HCT116 (cell line): ENCODE measurements around the gene EBLN1. TPM values are rescaled to one million over a fixed set of nuclear protein-coding genes. Genes with fewer than 3 reads are reported as not detected.

Experiments
- ATAC-seq: fragments of 200-7000 bp; cut with Tn5 transposase; 2 replicates; pipeline ENCODE4 v1.9.1; 2020; ENCODE audit warnings: mild to moderate bottlenecking, moderate library complexity
- BruUV-seq: library from RNA; stranded (reverse); fragments of 400-500 nt; replicated peaks from 2 replicates; lab custom pipeline; 2021; lab: Mats Ljungman, UMichigan
- CTCF ChIA-PET: fragments of 300-600 bp; sonication (Branson Sonifier 250); formaldehyde crosslinking; loops from one replicate; lab custom pipeline; 2021; ENCODE audit warnings: antibody characterized with exemption; lab: Charles Lee
- POLR2A ChIA-PET: fragments of 300-600, 350-600 bp; sonication (Branson Sonifier 250); formaldehyde crosslinking; loops from one replicate; lab custom pipeline; 2021; ENCODE audit warnings: antibody characterized with exemption; lab: Charles Lee
- RAD21 ChIA-PET, 2 experiments: fragments of 300-600 bp; sonication (Branson Sonifier 250); formaldehyde crosslinking; loops; one replicate each; lab custom pipeline; 2023; ENCODE audit warnings: low total read pairs in 2 of 2; ENCODE audit not compliant: uncharacterized antibody in 2 of 2, unreplicated experiment in 2 of 2, low non-redundant PET in 1 of 2; lab: Charles Lee
- DNase-seq: peaks from one replicate; pipeline ENCODE4 v3.0.0-alpha.2; 2010; ENCODE audit warnings: low read depth, low spot score
- H2AFZ ChIP-seq: fragments of 200-600 bp; shearing (Covaris generic), sonication (generic); 2 replicates; pipeline ENCODE4 v1.6.1; 2017; ENCODE audit warnings: low read depth, mixed run types, mixed read lengths, antibody characterized with exemption, low read length; ENCODE audit not compliant: poor library complexity, severe bottlenecking
- H3K27ac ChIP-seq: 2 replicates; pipeline ENCODE4 v1.5.1; 2012; ENCODE audit warnings: low read depth, low read length
- H3K27me3 ChIP-seq: fragments of 200-600 bp; sonication (generic); 2 replicates; pipeline ENCODE4 v1.6.1; 2016; ENCODE audit warnings: mixed run types, low read length, mixed read lengths; ENCODE audit not compliant: insufficient read depth
- H3K36me3 ChIP-seq, 2 experiments: fragments of 200-500 bp in 1 of 2; fragments of 200-600 bp in 1 of 2; sonication (Bioruptor generic) in 1 of 2; sonication (generic) in 1 of 2; 2 replicates each; pipeline versions ENCODE4 v1.5.1 to v1.6.1; 2014 to 2016; ENCODE audit warnings: low read length in 2 of 2, inconsistent platforms in 1 of 2, mixed read lengths in 1 of 2, mixed run types in 1 of 2; ENCODE audit not compliant: insufficient read depth in 2 of 2, control insufficient read depth in 1 of 2
- H3K4me1 ChIP-seq, 2 experiments: fragments of 200-600 bp in 1 of 2; sonication (generic) in 1 of 2; 2 replicates each; pipeline versions ENCODE4 v1.5.1 to v1.6.1; 2012 to 2017; ENCODE audit warnings: low read length in 2 of 2, inconsistent platforms in 1 of 2, mild to moderate bottlenecking in 1 of 2, mixed read lengths in 1 of 2, mixed run types in 1 of 2, moderate library complexity in 1 of 2; ENCODE audit not compliant: insufficient read depth in 2 of 2, control insufficient read depth in 1 of 2
- H3K4me2 ChIP-seq: fragments of 200-600 bp; sonication (generic); 2 replicates; pipeline ENCODE4 v1.6.1; 2017; ENCODE audit warnings: mixed run types, low read length, mixed read lengths
- H3K4me3 ChIP-seq, 2 experiments: fragments of 200-600 bp in 1 of 2; sonication (generic) in 1 of 2; replicated peaks in 1 of 2; 2 replicates each; pipeline ENCODE4 v1.5.1; 2011 to 2016; ENCODE audit warnings: low read length in 2 of 2, control low read depth in 1 of 2, low read depth in 1 of 2, mild to moderate bottlenecking in 1 of 2, mixed read lengths in 1 of 2, mixed run types in 1 of 2
- H3K79me2 ChIP-seq: fragments of 200-600 bp; sonication (generic); 2 replicates; pipeline ENCODE4 v1.6.1; 2017; ENCODE audit warnings: mild to moderate bottlenecking, mixed run types, low read length, moderate library complexity, mixed read lengths; ENCODE audit not compliant: insufficient read depth
- H3K9ac ChIP-seq: fragments of 200-600 bp; sonication (generic); 2 replicates; pipeline ENCODE4 v1.6.1; 2016; ENCODE audit warnings: low read length, mixed read lengths
- H3K9me2 ChIP-seq: fragments of 200-600 bp; sonication (generic), shearing (Covaris generic); 2 replicates; pipeline ENCODE4 v1.6.1; 2017; ENCODE audit warnings: mixed run types, mild to moderate bottlenecking, moderate library complexity; ENCODE audit not compliant: insufficient read depth
- H3K9me3 ChIP-seq, 2 experiments: fragments of 200-500 bp in 1 of 2; fragments of 200-600 bp in 1 of 2; sonication (Bioruptor generic) in 1 of 2; sonication (generic) in 1 of 2; 2 replicates each; pipeline ENCODE4 v1.6.1; 2014 to 2017; ENCODE audit warnings: low read length in 2 of 2, mixed read lengths in 2 of 2, inconsistent platforms in 1 of 2, low read depth in 1 of 2, mild to moderate bottlenecking in 1 of 2, mixed run types in 1 of 2, moderate library complexity in 1 of 2; ENCODE audit not compliant: control insufficient read depth in 1 of 2, insufficient read depth in 1 of 2
- H4K20me1 ChIP-seq: fragments of 200-600 bp; sonication (generic), shearing (Covaris generic); 2 replicates; pipeline ENCODE4 v1.6.1; 2017; ENCODE audit warnings: mixed run types, mild to moderate bottlenecking, moderate library complexity; ENCODE audit not compliant: insufficient read depth
- CBX3 ChIP-seq: IDR thresholded peaks from 2 replicates; pipeline ENCODE4 v1.6.1; 2012; ENCODE audit warnings: low read depth
- EGR1 ChIP-seq: IDR thresholded peaks from 2 replicates; pipeline ENCODE4 v1.6.1; 2012; ENCODE audit warnings: low read depth
- ELF1 ChIP-seq: IDR thresholded peaks from 2 replicates; pipeline ENCODE4 v1.6.1; 2012; ENCODE audit warnings: low read depth, borderline replicate concordance
- FOSL1 ChIP-seq: IDR thresholded peaks from 2 replicates; pipeline ENCODE4 v1.6.1; 2012; ENCODE audit warnings: low read depth
- POLR2A ChIP-seq: IDR thresholded peaks from 2 replicates; pipeline ENCODE4 v1.7.0; 2011; ENCODE audit warnings: borderline replicate concordance; ENCODE audit not compliant: insufficient read depth, insufficient read length; ENCODE audit errors: extremely low read depth
- RAD21 ChIP-seq: IDR thresholded peaks from 2 replicates; pipeline ENCODE4 v1.6.1; 2012; ENCODE audit warnings: low read depth, mild to moderate bottlenecking
- SP1 ChIP-seq: IDR thresholded peaks from 2 replicates; pipeline ENCODE4 v1.6.1; 2012; ENCODE audit warnings: low read depth
- TCF7L2 ChIP-seq: IDR thresholded peaks from 2 replicates; pipeline ENCODE4 v1.7.0; 2011; ENCODE audit warnings: borderline replicate concordance, inconsistent platforms; ENCODE audit not compliant: insufficient read depth, insufficient read length; ENCODE audit errors: extremely low read depth
- ZFX ChIP-seq: fragments of 450-650 bp; IDR thresholded peaks from 2 replicates; pipeline ENCODE4 v1.6.1; 2017
- ZNF274 ChIP-seq: fragments of 200-500 bp; sonication (Bioruptor generic); IDR thresholded peaks from 2 replicates; pipeline ENCODE4 v1.6.1; 2014; ENCODE audit warnings: mild to moderate bottlenecking, low read depth, low read length, inconsistent platforms
- intact Hi-C: fragments of 100-400 bp; cut with micrococcal nuclease; formaldehyde crosslinking; loops from 2 replicates; pipeline ENCODE4 v1.10.0; 2022
- total RNA-seq: library from RNA; stranded (reverse); gene quantifications from one replicate; pipeline ENCODE4 v1.2.1, GENCODE V29; 2021; ENCODE audit not compliant: unreplicated experiment
- TF ChIP-seq, protein P1 (sequence below): IDR thresholded peaks from 2 replicates; pipeline ENCODE4 v1.6.1; 2012
- TF ChIP-seq, protein P2 (sequence below), 3 experiments: fragments of 200-600 bp in 1 of 3; sonication (generic) in 1 of 3; IDR thresholded peaks in 2 of 3; conservative IDR thresholded peaks in 1 of 3; 2 replicates each; pipeline ENCODE4 v1.5.1; 2012 to 2017; ENCODE audit warnings: low read depth in 2 of 3, low read length in 2 of 3, antibody characterized with exemption in 1 of 3, borderline replicate concordance in 1 of 3, control low read depth in 1 of 3, mild to moderate bottlenecking in 1 of 3, mixed read lengths in 1 of 3, mixed run types in 1 of 3, moderate library complexity in 1 of 3; ENCODE audit not compliant: insufficient read depth in 1 of 3
- TF ChIP-seq, protein P3 (sequence below): IDR thresholded peaks from 2 replicates; pipeline ENCODE4 v1.6.1; 2012; ENCODE audit warnings: low read depth
- TF ChIP-seq, protein P4 (sequence below): IDR thresholded peaks from 2 replicates; pipeline ENCODE4 v1.6.1; 2012

The EBLN1 gene
- total RNA-seq, 1 experiment from 2014 or later, result not detected

DNA sequence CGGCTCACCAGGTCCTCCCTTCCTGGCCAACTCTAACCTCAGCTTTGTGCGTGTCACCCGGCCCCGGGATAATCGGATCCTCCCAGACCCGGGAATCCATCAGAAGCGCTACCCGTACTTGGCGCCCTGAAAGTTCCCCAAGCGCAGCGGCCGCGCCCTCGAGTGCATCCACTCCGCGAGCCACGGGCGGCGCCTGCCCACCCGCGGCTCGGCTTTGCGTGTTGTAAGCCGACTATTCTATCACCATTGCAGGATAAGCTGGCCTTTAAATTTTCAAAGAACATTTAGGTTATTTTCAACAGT lies 35.7 kb upstream of the EBLN1 start:
- DNase-seq (no peak), ATAC-seq (peak; percentile 50)
- POLR2A ChIA-PET, result no interaction called here
- CTCF ChIA-PET, result no interaction called here
- Histone ChIP-seq H3K4me3 (peak overlapping the region; percentile 47 to 59), H3K27ac (peak overlapping the region; percentile 70), H3K4me2 (peak overlapping the region; percentile 72), H3K36me3 (no peaks in the 10 kb centered on the region), H4K20me1 (no peaks in the 10 kb centered on the region), H2AFZ (no peak overlapping the region), H3K9me2 (no peaks in the 10 kb centered on the region), H3K4me1 (peaks cover 0 to 12% of the 10 kb centered on the region in 2 experiments; a peak in 3 of 4 replicates), H3K79me2 (no peaks in the 10 kb centered on the region), H3K9ac (peak overlapping the region; percentile 70), H3K9me3 (no peaks in the 10 kb centered on the region), H3K27me3 (no peaks in the 10 kb centered on the region)
- TSS peak; percentile 40 for BruUV-seq
- intact Hi-C loops, result loop anchor here (10.0 kb wide), 1 partner anchor 811 kb away; no protein-coding TSS in a partner anchor
- TF ChIP-seq ZNF274, result no peak
- TF ChIP-seq POLR2A, result no peak
- no peak for TF ChIP-seq SP1
- TF ChIP-seq, protein P1, sequence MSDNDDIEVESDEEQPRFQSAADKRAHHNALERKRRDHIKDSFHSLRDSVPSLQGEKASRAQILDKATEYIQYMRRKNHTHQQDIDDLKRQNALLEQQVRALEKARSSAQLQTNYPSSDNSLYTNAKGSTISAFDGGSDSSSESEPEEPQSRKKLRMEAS, result no peak
- TF ChIP-seq, protein P2, sequence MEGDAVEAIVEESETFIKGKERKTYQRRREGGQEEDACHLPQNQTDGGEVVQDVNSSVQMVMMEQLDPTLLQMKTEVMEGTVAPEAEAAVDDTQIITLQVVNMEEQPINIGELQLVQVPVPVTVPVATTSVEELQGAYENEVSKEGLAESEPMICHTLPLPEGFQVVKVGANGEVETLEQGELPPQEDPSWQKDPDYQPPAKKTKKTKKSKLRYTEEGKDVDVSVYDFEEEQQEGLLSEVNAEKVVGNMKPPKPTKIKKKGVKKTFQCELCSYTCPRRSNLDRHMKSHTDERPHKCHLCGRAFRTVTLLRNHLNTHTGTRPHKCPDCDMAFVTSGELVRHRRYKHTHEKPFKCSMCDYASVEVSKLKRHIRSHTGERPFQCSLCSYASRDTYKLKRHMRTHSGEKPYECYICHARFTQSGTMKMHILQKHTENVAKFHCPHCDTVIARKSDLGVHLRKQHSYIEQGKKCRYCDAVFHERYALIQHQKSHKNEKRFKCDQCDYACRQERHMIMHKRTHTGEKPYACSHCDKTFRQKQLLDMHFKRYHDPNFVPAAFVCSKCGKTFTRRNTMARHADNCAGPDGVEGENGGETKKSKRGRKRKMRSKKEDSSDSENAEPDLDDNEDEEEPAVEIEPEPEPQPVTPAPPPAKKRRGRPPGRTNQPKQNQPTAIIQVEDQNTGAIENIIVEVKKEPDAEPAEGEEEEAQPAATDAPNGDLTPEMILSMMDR (IDR thresholded peaks at IDR 0.05 in 2 of 3, conservative IDR thresholded peaks at IDR 0.05 in 1 of 3; ENCODE audit: borderline replicate concordance in 1 of 3, insufficient read depth in 1 of 3, low read depth in 2 of 3, low read length in 2 of 3), result no peak
- no peak for TF ChIP-seq ELF1
- TF ChIP-seq CBX3, result no peak
- TF ChIP-seq ZFX, result no peak
- TF ChIP-seq, protein P3, sequence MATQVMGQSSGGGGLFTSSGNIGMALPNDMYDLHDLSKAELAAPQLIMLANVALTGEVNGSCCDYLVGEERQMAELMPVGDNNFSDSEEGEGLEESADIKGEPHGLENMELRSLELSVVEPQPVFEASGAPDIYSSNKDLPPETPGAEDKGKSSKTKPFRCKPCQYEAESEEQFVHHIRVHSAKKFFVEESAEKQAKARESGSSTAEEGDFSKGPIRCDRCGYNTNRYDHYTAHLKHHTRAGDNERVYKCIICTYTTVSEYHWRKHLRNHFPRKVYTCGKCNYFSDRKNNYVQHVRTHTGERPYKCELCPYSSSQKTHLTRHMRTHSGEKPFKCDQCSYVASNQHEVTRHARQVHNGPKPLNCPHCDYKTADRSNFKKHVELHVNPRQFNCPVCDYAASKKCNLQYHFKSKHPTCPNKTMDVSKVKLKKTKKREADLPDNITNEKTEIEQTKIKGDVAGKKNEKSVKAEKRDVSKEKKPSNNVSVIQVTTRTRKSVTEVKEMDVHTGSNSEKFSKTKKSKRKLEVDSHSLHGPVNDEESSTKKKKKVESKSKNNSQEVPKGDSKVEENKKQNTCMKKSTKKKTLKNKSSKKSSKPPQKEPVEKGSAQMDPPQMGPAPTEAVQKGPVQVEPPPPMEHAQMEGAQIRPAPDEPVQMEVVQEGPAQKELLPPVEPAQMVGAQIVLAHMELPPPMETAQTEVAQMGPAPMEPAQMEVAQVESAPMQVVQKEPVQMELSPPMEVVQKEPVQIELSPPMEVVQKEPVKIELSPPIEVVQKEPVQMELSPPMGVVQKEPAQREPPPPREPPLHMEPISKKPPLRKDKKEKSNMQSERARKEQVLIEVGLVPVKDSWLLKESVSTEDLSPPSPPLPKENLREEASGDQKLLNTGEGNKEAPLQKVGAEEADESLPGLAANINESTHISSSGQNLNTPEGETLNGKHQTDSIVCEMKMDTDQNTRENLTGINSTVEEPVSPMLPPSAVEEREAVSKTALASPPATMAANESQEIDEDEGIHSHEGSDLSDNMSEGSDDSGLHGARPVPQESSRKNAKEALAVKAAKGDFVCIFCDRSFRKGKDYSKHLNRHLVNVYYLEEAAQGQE, result no peak
- TF ChIP-seq RAD21, result no peak
- no peak for TF ChIP-seq FOSL1
- TF ChIP-seq TCF7L2, result no peak
- TF ChIP-seq, protein P4, sequence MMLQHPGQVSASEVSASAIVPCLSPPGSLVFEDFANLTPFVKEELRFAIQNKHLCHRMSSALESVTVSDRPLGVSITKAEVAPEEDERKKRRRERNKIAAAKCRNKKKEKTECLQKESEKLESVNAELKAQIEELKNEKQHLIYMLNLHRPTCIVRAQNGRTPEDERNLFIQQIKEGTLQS, result no peak
- no peak for TF ChIP-seq EGR1
- RAD21 ChIA-PET, result no interaction called here
